ENCODE data around the gene OSBPL3.

DNA sequence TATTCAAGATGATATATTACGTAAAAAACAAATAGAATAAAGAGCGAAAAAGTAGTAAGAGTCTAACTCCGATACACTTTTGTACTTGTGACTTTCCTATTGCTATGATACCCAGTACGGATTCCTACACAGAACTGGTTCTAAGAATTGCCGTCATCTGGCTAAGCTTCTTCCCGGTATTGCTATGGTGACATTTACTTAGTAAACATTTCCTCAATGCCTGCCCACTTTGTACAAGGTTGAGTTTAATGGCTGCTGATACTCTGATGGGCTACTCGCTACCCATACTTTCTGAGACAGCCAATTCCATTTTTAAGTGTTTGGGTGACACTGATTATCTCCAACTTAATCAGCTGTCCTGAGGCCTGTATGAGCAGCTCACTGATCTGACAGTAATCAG, 55.6 kb downstream of the OSBPL3 start:
- TF ChIP-seq, protein P1, sequence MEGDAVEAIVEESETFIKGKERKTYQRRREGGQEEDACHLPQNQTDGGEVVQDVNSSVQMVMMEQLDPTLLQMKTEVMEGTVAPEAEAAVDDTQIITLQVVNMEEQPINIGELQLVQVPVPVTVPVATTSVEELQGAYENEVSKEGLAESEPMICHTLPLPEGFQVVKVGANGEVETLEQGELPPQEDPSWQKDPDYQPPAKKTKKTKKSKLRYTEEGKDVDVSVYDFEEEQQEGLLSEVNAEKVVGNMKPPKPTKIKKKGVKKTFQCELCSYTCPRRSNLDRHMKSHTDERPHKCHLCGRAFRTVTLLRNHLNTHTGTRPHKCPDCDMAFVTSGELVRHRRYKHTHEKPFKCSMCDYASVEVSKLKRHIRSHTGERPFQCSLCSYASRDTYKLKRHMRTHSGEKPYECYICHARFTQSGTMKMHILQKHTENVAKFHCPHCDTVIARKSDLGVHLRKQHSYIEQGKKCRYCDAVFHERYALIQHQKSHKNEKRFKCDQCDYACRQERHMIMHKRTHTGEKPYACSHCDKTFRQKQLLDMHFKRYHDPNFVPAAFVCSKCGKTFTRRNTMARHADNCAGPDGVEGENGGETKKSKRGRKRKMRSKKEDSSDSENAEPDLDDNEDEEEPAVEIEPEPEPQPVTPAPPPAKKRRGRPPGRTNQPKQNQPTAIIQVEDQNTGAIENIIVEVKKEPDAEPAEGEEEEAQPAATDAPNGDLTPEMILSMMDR (IDR thresholded peaks at IDR 0.05; ENCODE audit: insufficient read depth, low read length, poor library complexity, severe bottlenecking): no peak
- no peak for TF ChIP-seq EZH2phosphoT487 (conservative IDR thresholded peaks at IDR 0.05; ENCODE audit: low read length)
